Natural killer cell (primary cell): ENCODE measurements around the gene ZNG1A. TPM values are rescaled to one million over a fixed set of nuclear protein-coding genes. Genes with fewer than 3 reads are reported as not detected.
"Not testable (repeated sequence)": the region's sequence is repeated elsewhere in the genome, so short reads cannot be mapped to it uniquely, and the experiment has no call there.

Source experiments
- ATAC-seq, 3 donors: fragments of 150-1000 bp in 2 of 3; fragments of 200-7000 bp in 1 of 3; cut with Tn5 transposase; 1 replicate in 1 of 3; 2 replicates in 2 of 3; pipeline ENCODE4 v1.10.0; 2021; ENCODE audit warnings: mild to moderate bottlenecking in 2 of 3, moderate library complexity in 2 of 3
- DNase-seq, 2 donors: peaks; one replicate each; pipeline versions ENCODE4 v3.0.0 to v3.0.0-alpha.2; 2013 to 2021; ENCODE audit warnings: mixed read lengths in 1 of 2
- H3K27ac ChIP-seq: one replicate; pipeline ENCODE4 v1.5.1; 2013; ENCODE audit warnings: mild to moderate bottlenecking, low read length
- H3K27me3 ChIP-seq: one replicate; pipeline ENCODE4 v1.6.1; 2013; ENCODE audit warnings: low read length; ENCODE audit not compliant: control insufficient read depth, insufficient read depth
- H3K36me3 ChIP-seq: one replicate; pipeline ENCODE4 v1.6.1; 2013; ENCODE audit warnings: low read length; ENCODE audit not compliant: control insufficient read depth, insufficient read depth
- H3K4me1 ChIP-seq: one replicate; pipeline ENCODE4 v1.6.1; 2013; ENCODE audit warnings: low read length; ENCODE audit not compliant: control insufficient read depth, insufficient read depth
- H3K4me3 ChIP-seq: one replicate; pipeline ENCODE4 v1.5.1; 2013; ENCODE audit warnings: low read length
- H3K9me3 ChIP-seq: one replicate; pipeline ENCODE4 v1.6.1; 2013; ENCODE audit warnings: low read length; ENCODE audit not compliant: control insufficient read depth, insufficient read depth
- H3K27ac Mint-ChIP-seq, 2 donors: one replicate each; pipeline ENCODE4 v1.8.0; 2022; ENCODE audit warnings: mild to moderate bottlenecking in 2 of 2, mixed read lengths in 2 of 2, moderate library complexity in 1 of 2
- H3K27me3 Mint-ChIP-seq, 2 donors: one replicate each; pipeline ENCODE4 v1.8.0; 2022; ENCODE audit warnings: low read depth in 2 of 2, mixed read lengths in 2 of 2
- H3K36me3 Mint-ChIP-seq: one replicate; pipeline ENCODE4 v1.8.0; 2022; ENCODE audit warnings: mixed read lengths
- H3K4me1 Mint-ChIP-seq, 2 donors: one replicate each; pipeline ENCODE4 v1.8.0; 2022; ENCODE audit warnings: mixed read lengths in 2 of 2
- H3K4me3 Mint-ChIP-seq: one replicate; pipeline ENCODE4 v1.8.0; 2022; ENCODE audit warnings: mild to moderate bottlenecking, moderate library complexity, mixed read lengths
- H3K9me3 Mint-ChIP-seq, 2 donors: one replicate each; pipeline ENCODE4 v1.8.0; 2022; ENCODE audit warnings: mixed read lengths in 2 of 2
- CTCF ChIP-seq: fragments of 200-600 bp; IDR thresholded peaks from one replicate; pipeline ENCODE4 v1.8.0; 2022; ENCODE audit warnings: antibody characterized with exemption
- WGBS: methylation state at CpG from one replicate; pipeline ENCODE4 v1.1.7; 2013; ENCODE audit warnings: missing lambda C conversion rate; ENCODE audit not compliant: insufficient coverage; 5-methylcytosine and 5-hydroxymethylcytosine counted together
- intact Hi-C: fragments of 100-400 bp; cut with micrococcal nuclease; formaldehyde crosslinking; loops from one replicate; pipeline ENCODE4 v1.14.2; 2022
- total RNA-seq, 4 donors: library from RNA; stranded (reverse); fragments of 120-200 nt in 1 of 4; gene quantifications; one replicate each; pipeline versions ENCODE4 v1.2.3 to v1.2.4, GENCODE V29; 2013 to 2022

ZNG1A gene
- 10 to 100 TPM; 10.3 to 13.6 (median 12.1) TPM for total RNA-seq
- total RNA-seq (2013), result 36.6 TPM

GRCh38 chr9:178970-179383 is at the start of gene ZNG1A:
TSS of gene ZNG1A (minus strand) at chr9:179056. CDS start at chr9:178969, 87 bp downstream.
- H3K9me3 Mint-ChIP-seq, H3K4me1 ChIP-seq, H3K36me3 ChIP-seq, intact Hi-C loops, H3K36me3 Mint-ChIP-seq, H3K27me3 Mint-ChIP-seq, H3K9me3 ChIP-seq, H3K27me3 ChIP-seq, H3K4me1 Mint-ChIP-seq: not testable (repeated sequence)
- 0% methylated on average over 6 of the region's 32 CpGs for WGBS
- ATAC-seq, result peak in 1 of 3 donors; percentile 47
- peak within 1 kb of the TSS; percentile 65 for H3K27ac ChIP-seq
- peak; percentile 79 to 88 for DNase-seq
- Mint-ChIP-seq H3K27ac (peak within 1 kb of the TSS; percentile 81 to 83), H3K4me3 (peak within 1 kb of the TSS; percentile 84)
- peak within 1 kb of the TSS; percentile 31 for H3K4me3 ChIP-seq

GRCh38 chr9:227860-228259 is 49.0 kb upstream of the ZNG1A start:
- Histone ChIP-seq H3K27me3 (no peaks in the 10 kb centered on the region), H3K4me3 (no peak overlapping the region), H3K27ac (no peak overlapping the region), H3K36me3 (no peaks in the 10 kb centered on the region), H3K4me1 (peaks cover 16% of the 10 kb centered on the region), H3K9me3 (no peaks in the 10 kb centered on the region)
- DNase-seq (no peak), ATAC-seq (no peak)
- H3K4me1 Mint-ChIP-seq, result peaks cover 3 to 12% of the 10 kb centered on the region in 2 donors
- H3K27ac Mint-ChIP-seq, result no peak overlapping the region
- no peak for TF ChIP-seq CTCF
- no peaks in the 10 kb centered on the region for H3K9me3 Mint-ChIP-seq
- intact Hi-C loops, result no loop called here
- no peak overlapping the region for H3K4me3 Mint-ChIP-seq
- H3K36me3 Mint-ChIP-seq, result no peaks in the 10 kb centered on the region
- H3K27me3 Mint-ChIP-seq, result no peaks in the 10 kb centered on the region
- 60% methylated on average over 3 of the region's 3 CpGs for WGBS

GRCh38 chr9:224582-225520 is 46.0 kb upstream of the ZNG1A start:
- H3K27ac Mint-ChIP-seq, result no peak overlapping the region
- intact Hi-C loops, result no loop called here
- peak; percentile 65 to 76 (median 68) for ATAC-seq
- DNase-seq, result no peak
- H3K4me3 Mint-ChIP-seq, result no peak overlapping the region
- H3K4me1 Mint-ChIP-seq, result peaks cover 15 to 21% of the 10 kb centered on the region in 2 donors
- H3K4me3 ChIP-seq, result no peak overlapping the region
- H3K27ac ChIP-seq, result peak overlapping the region; percentile 8
- H3K36me3 ChIP-seq, result no peaks in the 10 kb centered on the region
- no peaks in the 10 kb centered on the region for H3K27me3 Mint-ChIP-seq
- H3K36me3 Mint-ChIP-seq, result no peaks in the 10 kb centered on the region
- WGBS, result 58% methylated on average over 3 of the region's 3 CpGs
- TF ChIP-seq CTCF, result no peak
- H3K9me3 Mint-ChIP-seq, result no peaks in the 10 kb centered on the region
- peaks cover 35% of the 10 kb centered on the region for H3K4me1 ChIP-seq
- H3K27me3 ChIP-seq, result no peaks in the 10 kb centered on the region
- H3K9me3 ChIP-seq, result no peaks in the 10 kb centered on the region

- H3K27ac Mint-ChIP-seq, result no peak overlapping the region
These were observed 45.2 kb upstream of the ZNG1A start for GRCh38 chr9:224026-224425.

More at GRCh38 chr9:224026-224425, 45.2 kb upstream of the ZNG1A start:
- no peak for ATAC-seq
- Histone ChIP-seq H3K4me1 (peaks cover 35% of the 10 kb centered on the region), H3K27me3 (no peaks in the 10 kb centered on the region), H3K36me3 (no peaks in the 10 kb centered on the region), H3K27ac (peak overlapping the region; percentile 8), H3K4me3 (no peak overlapping the region), H3K9me3 (no peaks in the 10 kb centered on the region)
- H3K4me1 Mint-ChIP-seq, result peaks cover 15 to 21% of the 10 kb centered on the region in 2 donors
- H3K4me3 Mint-ChIP-seq, result no peak overlapping the region
- H3K9me3 Mint-ChIP-seq, result no peaks in the 10 kb centered on the region
- DNase-seq, result no peak
- intact Hi-C loops, result no loop called here
- WGBS, result 41% methylated on average over 2 of the region's 5 CpGs
- H3K36me3 Mint-ChIP-seq, result no peaks in the 10 kb centered on the region
- no peaks in the 10 kb centered on the region for H3K27me3 Mint-ChIP-seq
- TF ChIP-seq CTCF, result no peak
